GM19023 (cell line): ENCODE data around the gene LARGE1.

Experiments used
- ATAC-seq: cut with Tn5 transposase; IDR thresholded peaks from one replicate; pipeline ENCODE4 v1.9.1; 2021; ENCODE audit warnings: mild to moderate bottlenecking, moderate library complexity; ENCODE audit not compliant: unreplicated experiment

Gene LARGE1

GRCh38 chr22:33785283-33785968, 134.8 kb downstream of the LARGE1 start:
- ATAC-seq: no peak

- no peak for ATAC-seq
These were observed 138.9 kb downstream of the LARGE1 start for GRCh38 chr22:33781411-33781810.

GRCh38 chr22:33780531-33781136, 139.6 kb downstream of the LARGE1 start:
- ATAC-seq: no peak

- no peak for ATAC-seq
These were observed 141.0 kb downstream of the LARGE1 start for GRCh38 chr22:33779243-33779642.

GRCh38 chr22:33776491-33776890, 143.8 kb downstream of the LARGE1 start:
- no peak for ATAC-seq

GRCh38 chr22:33774781-33775180, 145.5 kb downstream of the LARGE1 start:
- no peak for ATAC-seq

GRCh38 chr22:33772745-33773144, 147.5 kb downstream of the LARGE1 start:
- ATAC-seq: no peak

- ATAC-seq: no peak
These were observed 149.1 kb downstream of the LARGE1 start for GRCh38 chr22:33771136-33771535.

GRCh38 chr22:33770723-33771122, 149.6 kb downstream of the LARGE1 start:
- ATAC-seq: no peak

- no peak for ATAC-seq
These were observed 154.2 kb downstream of the LARGE1 start for GRCh38 chr22:33766091-33766490.

GRCh38 chr22:33758961-33759360, 161.3 kb downstream of the LARGE1 start:
- ATAC-seq: no peak

- no peak for ATAC-seq
These were observed 162.3 kb downstream of the LARGE1 start for GRCh38 chr22:33757802-33758483.

GRCh38 chr22:33757041-33757801, 163.1 kb downstream of the LARGE1 start:
- no peak for ATAC-seq

- no peak for ATAC-seq
These were observed 163.7 kb downstream of the LARGE1 start for GRCh38 chr22:33756508-33756949.

GRCh38 chr22:33748714-33749113, 171.6 kb downstream of the LARGE1 start:
- ATAC-seq: no peak

- no peak for ATAC-seq
These were observed 172.6 kb downstream of the LARGE1 start for GRCh38 chr22:33747576-33748180.

GRCh38 chr22:33747029-33747428, 173.2 kb downstream of the LARGE1 start:
- no peak for ATAC-seq

GRCh38 chr22:33746501-33746928, 173.8 kb downstream of the LARGE1 start:
- ATAC-seq: no peak

GRCh38 chr22:33745501-33745900, 174.8 kb downstream of the LARGE1 start:
- ATAC-seq: no peak

- no peak for ATAC-seq
These were observed 176.5 kb downstream of the LARGE1 start for GRCh38 chr22:33743756-33744155.

- ATAC-seq: no peak
These were observed 179.3 kb downstream of the LARGE1 start for GRCh38 chr22:33741025-33741424.
